Subcutaneous adipose tissue (tissue), 4 donors: ENCODE measurements around the gene ERC2. TPM values are rescaled to one million over a fixed set of nuclear protein-coding genes. Genes with fewer than 3 reads are reported as not detected.

Experiments used
- CTCF ChIP-seq: fragments of 450-650 bp; IDR thresholded peaks from one replicate; pipeline ENCODE4 v1.5.1; 2016; ENCODE audit warnings: low read depth, mild to moderate bottlenecking, control low read depth, antibody characterized with exemption, moderate library complexity
- total RNA-seq, 4 donors: library from RNA; depleted of rRNA; stranded (reverse); fragments of >200 nt; gene quantifications; one replicate each; pipeline ENCODE4 v1.1.0, GENCODE V29; 2016

Gene ERC2
- total RNA-seq, 4 donors from 2014 or later: 1.1 TPM; not detected in 3

- no peak for TF ChIP-seq CTCF
Observed at GRCh38 chr3:55519019-55519418, 949.2 kb downstream of the ERC2 start.

GRCh38 chr3:55518451-55518850, 949.8 kb downstream of the ERC2 start:
- TF ChIP-seq CTCF: no peak

GRCh38 chr3:55516392-55517030, 951.8 kb downstream of the ERC2 start:
- no peak for TF ChIP-seq CTCF

- TF ChIP-seq CTCF: no peak
Observed at GRCh38 chr3:55515550-55516246, 952.6 kb downstream of the ERC2 start.

GRCh38 chr3:55514962-55515361, 953.3 kb downstream of the ERC2 start:
- no peak for TF ChIP-seq CTCF

GRCh38 chr3:55512571-55513343, 955.5 kb downstream of the ERC2 start:
- no peak for TF ChIP-seq CTCF

- TF ChIP-seq CTCF: no peak
Observed at GRCh38 chr3:55511895-55512570, 956.2 kb downstream of the ERC2 start.
